ENCODE results near the gene FBXO2.
"Not testable (repeated sequence)": the region's sequence is repeated elsewhere in the genome, so short reads cannot be mapped to it uniquely, and the experiment has no call there.

FBXO2 gene

DNA sequence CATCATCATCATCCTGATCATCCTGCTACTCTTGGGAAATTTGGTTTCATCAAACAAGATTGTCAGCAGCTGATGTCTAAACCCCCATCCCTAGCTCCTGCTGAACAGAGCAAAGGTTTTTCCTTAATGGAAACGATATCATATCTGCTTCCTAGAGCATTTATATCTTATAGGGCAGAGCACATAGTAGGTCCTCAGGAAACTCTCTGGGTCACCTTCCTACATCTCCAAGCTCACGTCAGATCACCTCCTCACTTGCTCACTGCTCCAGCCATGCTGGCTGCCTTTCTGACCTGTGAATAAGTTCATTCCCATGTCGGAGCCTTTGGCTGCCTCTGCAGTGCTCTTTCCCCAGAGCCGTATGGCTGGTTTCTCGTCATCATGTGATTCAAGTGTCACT lies 10.4 kb downstream of the FBXO2 start:
- no peak overlapping the region for H3K9ac ChIP-seq (ENCODE audit: low read length)
- no peak for DNase-seq
- no peak overlapping the region for H3K4me3 ChIP-seq (ENCODE audit: low read length)

DNA sequence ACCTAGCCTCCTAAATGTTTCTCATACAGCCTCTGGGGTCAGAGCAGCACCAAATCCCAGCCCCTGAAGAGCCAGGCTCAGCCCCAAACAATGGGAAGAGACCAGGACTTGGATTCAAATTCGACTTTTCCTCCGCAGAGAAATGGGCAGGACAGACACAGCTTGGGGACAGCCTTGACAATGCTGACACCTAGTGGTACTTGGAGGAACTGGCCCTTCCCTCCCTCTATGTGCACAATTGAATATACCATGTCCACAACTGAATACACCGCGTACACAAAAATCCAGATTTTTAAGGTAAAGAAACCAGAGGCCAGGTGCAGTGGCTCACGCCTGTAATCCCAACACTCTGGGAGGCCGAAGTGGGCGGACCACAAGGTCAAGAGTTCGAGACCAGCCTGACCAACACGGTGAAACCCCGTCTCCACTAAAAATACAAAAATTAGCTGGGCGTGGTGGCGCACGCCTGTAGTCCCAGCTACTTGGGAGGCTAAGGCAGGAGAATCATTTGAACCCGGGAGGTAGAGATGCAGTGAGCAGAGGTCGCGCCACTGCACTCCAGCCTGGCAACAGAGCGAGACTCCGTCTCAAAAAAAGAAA lies 11.7 kb downstream of the FBXO2 start:
- H2AFZ ChIP-seq (ENCODE audit: low read length); H3K4me2 ChIP-seq (ENCODE audit: low read depth, low read length); H3F3A ChIP-seq (ENCODE audit: insufficient read depth, low read length); H4K20me1 ChIP-seq (ENCODE audit: insufficient read depth, low read length); H3K4me1 ChIP-seq (ENCODE audit: low read length); H3K79me2 ChIP-seq (ENCODE audit: low read length); H3K36me3 ChIP-seq (replicated peaks; ENCODE audit: insufficient read depth, low read length); H3K9me3 ChIP-seq (replicated peaks; ENCODE audit: insufficient read depth, low read length); H3K9me2 ChIP-seq (replicated peaks; ENCODE audit: insufficient read depth, low read length); H3K4me3 ChIP-seq (ENCODE audit: low read length); H3K27ac ChIP-seq (ENCODE audit: low read length); H3K9ac ChIP-seq (ENCODE audit: low read length): not testable (repeated sequence)
- TF ChIP-seq, protein P1, sequence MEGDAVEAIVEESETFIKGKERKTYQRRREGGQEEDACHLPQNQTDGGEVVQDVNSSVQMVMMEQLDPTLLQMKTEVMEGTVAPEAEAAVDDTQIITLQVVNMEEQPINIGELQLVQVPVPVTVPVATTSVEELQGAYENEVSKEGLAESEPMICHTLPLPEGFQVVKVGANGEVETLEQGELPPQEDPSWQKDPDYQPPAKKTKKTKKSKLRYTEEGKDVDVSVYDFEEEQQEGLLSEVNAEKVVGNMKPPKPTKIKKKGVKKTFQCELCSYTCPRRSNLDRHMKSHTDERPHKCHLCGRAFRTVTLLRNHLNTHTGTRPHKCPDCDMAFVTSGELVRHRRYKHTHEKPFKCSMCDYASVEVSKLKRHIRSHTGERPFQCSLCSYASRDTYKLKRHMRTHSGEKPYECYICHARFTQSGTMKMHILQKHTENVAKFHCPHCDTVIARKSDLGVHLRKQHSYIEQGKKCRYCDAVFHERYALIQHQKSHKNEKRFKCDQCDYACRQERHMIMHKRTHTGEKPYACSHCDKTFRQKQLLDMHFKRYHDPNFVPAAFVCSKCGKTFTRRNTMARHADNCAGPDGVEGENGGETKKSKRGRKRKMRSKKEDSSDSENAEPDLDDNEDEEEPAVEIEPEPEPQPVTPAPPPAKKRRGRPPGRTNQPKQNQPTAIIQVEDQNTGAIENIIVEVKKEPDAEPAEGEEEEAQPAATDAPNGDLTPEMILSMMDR (IDR thresholded peaks at IDR 0.05; ENCODE audit: low read length) = peak; percentile 95
- peak; percentile 52 for DNase-seq
- peaks cover 53% of the 10 kb centered on the region for H3K27me3 ChIP-seq (replicated peaks; ENCODE audit: insufficient read depth, low read length)

More for the DNA sequence above, 10.4 kb downstream of the FBXO2 start:
- H3K9me2 ChIP-seq (replicated peaks; ENCODE audit: insufficient read depth, low read length) = no peaks in the 10 kb centered on the region
- TF ChIP-seq, protein P1 (IDR thresholded peaks at IDR 0.05; ENCODE audit: low read length) = no peak
- no peak for TF ChIP-seq EZH2phosphoT487 (IDR thresholded peaks at IDR 0.05; ENCODE audit: low read length)
- TF ChIP-seq EZH2 (optimal IDR thresholded peaks at IDR 0.05; ENCODE audit: low read depth, low read length) = no peak
- H3K4me2 ChIP-seq (ENCODE audit: low read depth, low read length) = no peak overlapping the region
- no peaks in the 10 kb centered on the region for H3K9me3 ChIP-seq (replicated peaks; ENCODE audit: insufficient read depth, low read length)
- H3K27ac ChIP-seq (ENCODE audit: low read length) = no peak overlapping the region
- H3K36me3 ChIP-seq (replicated peaks; ENCODE audit: insufficient read depth, low read length) = no peaks in the 10 kb centered on the region
- no peaks in the 10 kb centered on the region for H3F3A ChIP-seq (ENCODE audit: insufficient read depth, low read length)
- no peaks in the 10 kb centered on the region for H4K20me1 ChIP-seq (ENCODE audit: insufficient read depth, low read length)
- no peak overlapping the region for H2AFZ ChIP-seq (ENCODE audit: low read length)
- no peaks in the 10 kb centered on the region for H3K4me1 ChIP-seq (ENCODE audit: low read length)
- H3K79me2 ChIP-seq (ENCODE audit: low read length) = no peaks in the 10 kb centered on the region
- peaks cover 41% of the 10 kb centered on the region for H3K27me3 ChIP-seq (replicated peaks; ENCODE audit: insufficient read depth, low read length)

- no peaks in the 10 kb centered on the region for H3K36me3 ChIP-seq (replicated peaks; ENCODE audit: insufficient read depth, low read length)
- no peak overlapping the region for H3K9ac ChIP-seq (ENCODE audit: low read length)
- H2AFZ ChIP-seq (ENCODE audit: low read length) = no peak overlapping the region
- no peaks in the 10 kb centered on the region for H3F3A ChIP-seq (ENCODE audit: insufficient read depth, low read length)
- no peaks in the 10 kb centered on the region for H3K9me2 ChIP-seq (replicated peaks; ENCODE audit: insufficient read depth, low read length)
- H3K27me3 ChIP-seq (replicated peaks; ENCODE audit: insufficient read depth, low read length) = peaks cover 60% of the 10 kb centered on the region
- H3K9me3 ChIP-seq (replicated peaks; ENCODE audit: insufficient read depth, low read length) = no peaks in the 10 kb centered on the region
- H3K4me3 ChIP-seq (ENCODE audit: low read length) = no peak overlapping the region
- H3K4me1 ChIP-seq (ENCODE audit: low read length) = no peaks in the 10 kb centered on the region
- TF ChIP-seq, protein P1 (IDR thresholded peaks at IDR 0.05; ENCODE audit: low read length) = no peak
- TF ChIP-seq EZH2phosphoT487 (IDR thresholded peaks at IDR 0.05; ENCODE audit: low read length) (no peak), EZH2 (optimal IDR thresholded peaks at IDR 0.05; ENCODE audit: low read depth, low read length) (no peak)
- no peak overlapping the region for H3K27ac ChIP-seq (ENCODE audit: low read length)
- no peak overlapping the region for H3K4me2 ChIP-seq (ENCODE audit: low read depth, low read length)
- DNase-seq = no peak
- H3K79me2 ChIP-seq (ENCODE audit: low read length) = no peaks in the 10 kb centered on the region
- H4K20me1 ChIP-seq (ENCODE audit: insufficient read depth, low read length) = no peaks in the 10 kb centered on the region
These were observed 12.4 kb downstream of the FBXO2 start for GRCh38 chr1:11641776-11642305.

Measured in MM.1S (cell line).